Stimulated activated CD8-positive, alpha-beta memory T cell treated with anti-CD3 and anti-CD28 coated beads, Interleukin-15, amount 100 ng/mL, for 4 hours (primary cell): ENCODE data around the gene UXS1.
A peak's percentile ranks its signal among the peaks of the same experiment; 100 is the strongest.
"Not testable (repeated sequence)": the region's sequence is repeated elsewhere in the genome, so short reads cannot be mapped to it uniquely, and the experiment has no call there.

ENCODE experiments used
- DNase-seq, 2 donors: peaks; one replicate each; pipeline ENCODE4 v3.0.0-alpha.2; 2020; ENCODE audit warnings: low read depth in 2 of 2

UXS1 gene

DNA sequence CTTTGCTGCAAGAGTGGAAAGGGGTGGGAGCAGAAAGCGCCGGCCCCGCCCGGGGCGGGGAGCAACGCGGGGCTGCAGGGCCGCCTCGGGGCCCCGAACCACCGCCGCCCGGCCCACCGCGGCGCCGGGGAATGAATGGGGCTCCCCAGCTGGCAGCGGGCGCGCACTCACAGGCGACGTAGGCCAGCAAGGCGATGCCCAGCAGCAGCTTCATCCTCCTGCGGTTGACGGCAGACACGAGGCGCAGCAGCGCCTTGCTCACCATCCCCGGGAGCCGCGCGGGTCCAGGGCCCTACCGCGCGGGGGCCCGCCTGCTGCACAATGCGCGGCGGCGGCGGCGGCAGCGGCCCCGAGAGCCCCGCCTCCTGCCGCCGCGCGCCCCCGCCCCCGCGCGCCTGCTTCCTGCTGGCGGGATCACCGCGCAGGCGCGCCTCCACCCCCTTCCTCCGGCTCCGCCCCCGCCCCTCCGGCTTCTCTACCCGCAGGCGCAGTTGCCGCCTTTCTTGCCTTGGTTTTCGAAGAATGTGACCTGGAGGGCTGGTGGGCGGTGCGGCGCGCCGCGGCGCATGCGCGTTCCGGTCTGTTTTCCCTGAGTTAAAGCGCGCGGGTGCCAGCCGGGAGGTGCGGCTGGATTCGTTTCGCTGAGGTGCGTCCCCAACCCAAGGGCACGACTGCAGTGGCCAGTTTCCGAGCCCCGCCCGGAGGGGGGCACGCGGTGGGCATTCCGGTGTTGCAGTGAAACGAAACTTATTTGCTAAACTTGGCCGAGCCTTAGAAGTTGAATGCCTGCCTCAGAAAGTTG is at the start of gene UXS1:
UXS1 (minus strand) TSS at position 325 of the 802 bp plus-strand sequence; CDS start at position 265, 60 bp downstream.
- peak; percentile 97 to 98 for DNase-seq

DNA sequence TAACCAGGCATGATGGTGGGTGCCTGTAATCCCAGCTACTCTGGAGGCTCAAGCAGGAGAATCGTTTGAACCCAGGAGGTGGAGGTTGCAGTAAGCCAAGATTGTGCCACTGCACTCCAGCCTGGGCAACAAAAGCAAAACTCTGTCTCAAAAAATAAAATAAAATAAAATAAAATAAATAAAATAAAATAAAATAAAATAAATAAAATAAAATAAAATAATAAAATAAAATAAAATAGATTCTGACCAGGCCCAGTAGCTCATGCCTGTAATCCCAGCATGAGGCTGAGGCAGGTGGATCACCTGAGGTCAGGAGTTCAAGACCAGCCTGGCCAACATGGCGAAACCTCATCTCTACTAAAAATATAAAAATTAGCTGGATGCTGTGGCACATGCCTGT is 45.4 kb upstream of the UXS1 start:
- DNase-seq, result not testable (repeated sequence)

DNA sequence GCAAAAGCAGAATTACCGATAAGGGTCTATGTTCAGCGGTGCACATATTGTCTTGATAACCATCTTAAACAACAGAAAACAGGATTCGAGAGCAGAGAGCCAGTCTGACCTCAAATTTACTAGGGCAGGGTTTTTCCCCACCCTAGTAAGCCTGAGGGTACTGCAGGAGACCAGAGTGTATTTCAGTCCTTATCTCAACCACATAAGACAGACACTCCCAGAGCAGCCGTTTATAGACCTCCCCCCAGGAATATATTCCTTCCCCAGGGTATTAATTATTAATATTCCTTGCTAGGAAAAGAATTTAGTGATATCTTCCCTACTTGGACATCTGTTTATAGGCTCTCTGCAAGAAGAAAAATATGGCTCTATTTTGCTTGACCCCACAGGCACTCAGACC is 41.3 kb upstream of the UXS1 start:
- DNase-seq, result not testable (repeated sequence)

DNA sequence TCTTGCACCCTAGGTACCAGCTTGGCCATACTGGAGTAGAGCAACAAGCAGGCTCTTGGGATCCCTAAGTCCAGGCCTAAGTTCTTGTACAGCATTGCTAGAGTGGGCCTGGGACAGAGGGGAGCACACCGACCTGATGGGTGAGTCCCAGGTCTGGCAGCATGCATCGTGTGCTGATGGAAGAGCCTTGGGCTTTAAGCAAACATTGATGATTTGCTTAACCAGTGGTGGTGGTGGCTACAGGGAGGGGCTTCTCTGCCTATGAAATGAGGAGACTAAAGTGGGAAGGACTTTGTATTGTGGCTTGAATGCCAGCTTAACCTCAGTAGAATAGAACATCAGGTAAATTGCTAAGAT is 39.2 kb upstream of the UXS1 start:
- no peak for DNase-seq

DNA sequence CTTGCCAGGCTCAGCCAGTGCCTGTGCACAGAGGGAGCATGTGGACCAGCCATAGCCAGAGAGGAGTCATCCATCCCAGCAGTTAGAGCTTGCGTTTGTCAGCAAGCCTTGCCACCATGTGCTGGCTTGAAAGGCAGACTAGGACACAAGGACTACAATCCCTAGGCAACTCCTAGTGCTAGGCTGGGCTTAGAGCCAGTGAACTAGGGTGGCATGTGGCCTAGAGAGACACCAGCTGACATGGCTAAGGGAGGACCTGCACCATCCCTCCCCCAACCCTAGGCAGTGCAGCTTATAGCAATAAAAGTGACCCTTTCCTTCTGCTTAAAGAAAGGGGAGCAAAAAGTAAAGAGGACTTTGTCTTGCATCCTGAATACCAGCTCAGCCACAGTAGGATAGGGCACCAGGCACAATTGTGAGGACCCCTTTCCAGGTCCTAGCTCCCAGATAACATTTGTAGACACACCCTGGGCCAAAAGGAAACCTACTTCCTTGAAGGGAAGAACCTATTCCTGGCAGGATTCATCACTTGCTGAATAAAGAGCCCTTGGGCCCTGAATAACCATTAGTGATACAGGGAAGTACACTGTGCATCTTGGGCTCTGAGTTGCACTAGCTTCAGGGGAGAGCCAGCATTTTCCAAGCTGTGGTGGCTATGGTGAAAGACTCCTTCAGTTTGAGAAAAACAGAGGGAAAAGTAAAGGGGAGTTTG is 38.7 kb upstream of the UXS1 start:
- no peak for DNase-seq

DNA sequence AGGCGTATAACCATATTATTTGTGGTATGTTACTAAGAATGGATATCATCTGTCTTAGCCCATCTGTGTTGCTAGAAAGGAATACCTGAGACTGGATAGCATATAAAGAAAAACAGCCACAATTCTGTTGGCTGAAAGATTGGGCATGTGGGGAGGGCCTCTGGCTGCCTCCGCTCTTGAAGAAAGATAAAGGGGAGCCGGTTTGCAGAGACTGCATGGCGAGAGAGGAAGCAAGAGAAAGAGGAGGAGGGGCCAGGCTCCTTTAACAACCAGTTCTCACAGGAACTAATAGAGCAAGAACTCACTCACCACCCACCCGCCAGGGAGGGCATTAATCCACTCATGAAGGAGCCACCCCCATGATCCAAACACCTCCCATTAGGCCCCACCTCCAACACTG is 29.2 kb upstream of the UXS1 start:
- no peak for DNase-seq

DNA sequence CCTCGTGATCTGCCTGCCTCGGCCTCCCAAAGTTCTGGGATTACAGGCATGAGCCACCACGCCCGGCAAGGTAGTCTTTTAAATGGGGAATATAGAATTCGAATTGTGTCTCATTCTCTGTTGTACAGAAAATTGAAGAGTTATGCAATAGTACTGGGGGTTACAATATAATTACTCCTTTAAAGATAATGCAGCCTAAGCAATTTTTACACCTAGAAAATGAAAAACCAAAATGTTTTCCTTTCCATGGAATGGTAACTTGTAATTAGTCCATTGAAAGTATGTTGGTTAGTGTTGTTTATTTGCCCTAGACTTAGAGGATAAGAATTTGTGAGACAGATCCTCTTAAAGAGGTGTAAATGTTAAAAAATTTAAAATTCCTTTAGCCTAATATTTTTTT is 28.0 kb upstream of the UXS1 start:
- DNase-seq, result not testable (repeated sequence)

DNA sequence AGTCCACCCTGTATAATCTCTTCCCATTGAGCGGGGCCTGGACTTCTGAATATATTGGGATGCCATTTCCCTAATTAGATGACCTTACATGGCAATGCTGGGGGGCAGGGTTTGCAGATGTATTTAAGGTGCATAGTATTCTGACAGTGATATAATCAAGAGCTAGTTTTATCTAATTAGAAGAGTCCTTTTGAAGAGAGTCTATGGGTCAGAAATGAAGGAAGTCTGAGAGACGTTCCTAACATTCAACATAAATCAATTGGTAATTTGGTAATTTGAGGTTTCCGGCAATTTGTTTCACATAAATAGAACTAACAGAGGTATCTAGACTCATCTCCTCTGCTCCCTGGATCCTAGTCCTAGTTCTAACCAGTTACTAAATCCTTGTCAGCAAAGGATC is 25.7 kb upstream of the UXS1 start:
- no peak for DNase-seq

DNA sequence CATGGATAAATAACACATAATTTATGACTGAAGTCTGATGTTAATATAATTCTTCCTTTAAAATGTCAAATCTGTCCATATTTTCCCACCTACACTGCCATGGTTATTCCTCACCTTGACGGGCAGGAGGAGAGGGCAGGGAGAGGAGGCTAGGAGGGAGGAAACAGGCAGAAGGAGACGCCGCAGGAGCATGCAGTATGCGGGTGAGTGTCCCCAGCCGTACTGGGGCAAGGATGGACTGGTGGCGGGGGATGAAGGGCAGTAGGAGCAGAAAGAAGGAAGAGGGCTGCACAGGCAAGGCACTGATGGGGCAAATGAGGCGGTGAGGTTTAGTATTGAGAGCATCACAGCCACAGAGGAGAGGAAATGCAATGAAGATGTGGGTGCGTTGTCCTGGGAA is 25.1 kb upstream of the UXS1 start:
- not testable (repeated sequence) for DNase-seq

DNA sequence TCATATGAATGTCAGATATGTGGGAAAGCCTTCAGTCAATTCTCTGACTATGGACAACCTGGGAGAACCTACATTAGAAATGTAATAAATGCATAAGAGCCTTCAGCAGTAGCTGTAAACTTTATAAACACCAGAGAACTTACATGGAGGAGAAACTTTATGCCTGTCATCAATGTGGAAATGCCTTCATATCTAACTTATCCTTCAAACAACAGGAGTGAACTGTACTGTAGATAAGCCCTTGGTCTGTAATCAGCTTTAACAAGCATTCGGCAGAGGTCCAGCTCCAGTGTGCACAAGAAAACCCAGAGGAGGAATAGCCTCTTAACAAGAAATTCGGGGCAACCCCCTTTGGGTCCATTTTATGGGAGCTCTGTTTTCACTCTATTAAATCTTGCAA is 14.8 kb upstream of the UXS1 start:
- no peak for DNase-seq

DNA sequence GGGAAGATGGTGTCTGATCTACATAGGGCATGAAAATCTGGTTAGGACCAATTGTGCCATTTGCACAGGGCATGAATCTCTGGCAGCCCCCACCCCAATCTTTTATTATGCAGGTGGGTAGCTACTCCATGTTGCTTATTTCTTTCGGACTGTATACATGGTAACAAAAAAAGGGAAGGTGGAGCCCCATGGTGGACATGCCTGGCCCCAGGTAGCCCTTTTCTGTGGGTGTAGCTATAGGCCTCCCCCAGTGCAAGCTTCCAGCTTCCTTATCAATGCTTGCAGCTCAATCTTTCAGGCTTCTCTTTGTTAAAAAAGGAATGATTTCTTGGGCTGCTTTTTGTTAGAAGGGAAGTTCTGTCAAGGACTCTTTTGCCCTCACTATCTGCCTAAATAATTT is 14.3 kb upstream of the UXS1 start:
- DNase-seq, result no peak

DNA sequence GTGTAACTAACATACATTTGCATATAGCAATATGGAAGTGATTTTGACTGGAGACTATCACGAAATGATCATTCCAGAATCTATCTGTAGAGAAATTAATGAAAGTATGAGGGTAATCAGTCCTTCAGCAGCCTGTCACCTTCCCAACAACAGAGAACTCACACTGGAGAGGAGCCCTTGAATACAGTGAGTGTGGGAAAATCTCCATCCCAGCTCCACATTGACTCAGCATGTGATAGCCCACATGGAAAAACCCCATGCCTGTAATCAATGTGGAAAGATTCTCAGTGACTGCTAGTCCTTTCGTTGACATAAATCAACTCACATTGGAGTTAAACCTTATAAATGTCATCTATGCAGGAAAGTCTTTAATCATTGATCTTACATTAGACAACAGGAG is 13.1 kb upstream of the UXS1 start:
- DNase-seq, result no peak

DNA sequence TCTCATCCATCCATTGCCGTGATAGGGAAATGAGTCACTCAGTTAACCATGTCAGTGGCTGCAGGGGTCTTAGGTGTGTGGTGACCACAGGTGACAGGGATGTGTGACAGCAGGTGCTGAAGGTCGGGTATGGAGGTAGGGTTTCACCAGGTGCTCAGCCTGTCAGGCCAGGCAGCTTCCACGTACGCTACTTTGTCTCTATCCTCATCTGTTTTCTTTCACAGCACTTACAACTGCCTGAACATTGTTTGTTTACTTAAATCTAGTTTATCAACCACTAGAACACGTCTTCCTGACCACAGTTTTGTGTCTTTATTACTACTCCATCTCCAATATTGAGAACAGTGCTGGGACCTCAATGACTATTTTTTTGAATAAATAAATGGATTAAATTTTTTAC is 11.4 kb upstream of the UXS1 start:
- DNase-seq, result no peak

DNA sequence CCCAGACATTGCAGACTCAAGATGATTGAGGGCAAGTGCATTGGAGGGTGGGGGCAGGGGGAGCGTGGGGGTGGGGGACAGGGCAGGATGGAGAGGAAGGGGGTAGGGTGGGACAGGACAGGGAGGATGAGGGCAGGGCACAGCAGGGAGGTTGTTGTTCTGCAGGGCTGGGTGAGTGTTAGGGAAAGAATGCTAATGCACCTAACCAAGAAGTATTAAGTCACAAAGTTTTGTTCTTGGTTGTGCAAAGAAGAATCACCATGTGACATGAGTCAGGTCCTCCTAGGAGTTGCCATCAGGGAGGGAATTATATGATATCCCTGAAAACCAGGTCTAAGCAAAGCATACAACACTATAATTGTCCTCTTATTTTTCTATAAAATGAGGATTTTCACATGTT is 10.4 kb upstream of the UXS1 start:
- not testable (repeated sequence) for DNase-seq

DNA sequence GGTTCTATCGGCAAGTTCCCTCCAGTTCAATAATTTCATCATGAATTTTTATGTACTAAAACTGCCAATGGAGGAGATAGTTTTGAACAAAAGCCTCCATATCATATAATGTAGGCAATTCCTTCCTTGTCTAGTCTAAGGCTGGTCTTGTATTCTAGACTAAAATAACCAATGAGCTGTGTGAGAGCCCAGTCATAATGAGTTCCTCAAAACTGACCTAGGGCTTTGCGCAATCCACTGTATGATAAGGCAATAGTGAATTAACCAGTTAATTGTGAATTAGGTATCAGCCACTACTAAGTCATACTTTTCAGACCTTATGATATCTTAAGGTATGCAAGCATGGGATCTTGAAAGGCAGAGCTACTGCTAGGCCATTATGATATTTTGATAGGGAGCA is 7.6 kb upstream of the UXS1 start:
- DNase-seq, result no peak

DNA sequence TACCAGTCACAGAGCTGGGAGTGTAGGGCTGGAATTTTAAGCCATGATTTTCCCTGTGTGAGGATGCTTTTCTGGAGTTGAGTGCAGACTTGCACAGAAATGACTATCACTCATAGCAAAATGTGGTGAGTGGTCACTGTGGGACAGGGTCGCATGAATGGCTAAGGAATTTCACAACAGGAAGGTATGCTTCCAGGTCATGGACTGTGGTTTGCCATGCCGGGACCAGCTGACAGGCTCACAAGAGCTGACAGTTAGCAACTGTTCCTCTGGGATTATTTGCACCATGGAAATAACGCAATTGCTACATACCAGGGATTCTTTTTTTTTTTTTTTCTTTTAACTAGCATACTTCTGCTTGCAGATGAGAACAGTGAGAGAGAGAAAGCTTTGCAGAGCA is 3.8 kb upstream of the UXS1 start:
- no peak for DNase-seq

DNA sequence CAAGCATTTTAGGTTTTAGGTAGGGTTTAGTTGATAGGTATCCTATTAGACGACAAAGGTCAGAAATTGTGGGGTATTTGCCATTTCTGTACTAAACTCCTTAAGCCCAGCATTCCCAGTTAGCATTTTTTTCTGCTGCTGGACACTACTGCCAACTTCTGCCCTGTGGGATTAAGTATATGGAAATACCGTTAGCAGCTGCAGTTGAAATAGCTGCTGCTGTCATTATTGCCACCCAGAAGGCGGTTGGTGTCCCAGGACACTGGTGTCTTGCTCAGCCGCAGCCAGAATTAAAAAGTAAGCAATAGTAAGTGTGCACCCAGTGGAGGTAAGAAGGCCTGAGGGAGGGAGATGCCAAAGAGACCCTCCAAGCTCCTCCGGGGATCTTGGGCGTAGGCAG is 1.9 kb upstream of the UXS1 start:
- DNase-seq, result no peak

DNA sequence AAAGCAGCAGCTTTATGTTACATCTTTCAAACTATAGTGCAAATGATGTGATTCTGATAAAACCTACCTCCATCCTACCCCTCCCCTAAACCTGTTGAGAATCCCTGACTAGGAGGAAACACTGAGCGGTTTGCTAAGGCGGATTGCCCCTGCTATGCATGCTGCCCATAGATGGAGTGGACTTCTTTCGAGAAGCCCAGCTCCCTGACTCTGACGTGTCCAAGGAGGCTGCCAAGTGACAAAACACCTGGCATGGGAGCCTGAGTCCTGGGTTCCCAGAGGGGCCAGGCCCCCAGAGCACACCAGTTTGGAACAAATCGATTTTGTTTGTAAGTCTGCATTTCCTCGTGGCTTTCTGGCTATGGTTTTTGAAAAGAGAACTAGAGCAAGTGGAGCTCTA is 1.4 kb upstream of the UXS1 start:
- no peak for DNase-seq

DNA sequence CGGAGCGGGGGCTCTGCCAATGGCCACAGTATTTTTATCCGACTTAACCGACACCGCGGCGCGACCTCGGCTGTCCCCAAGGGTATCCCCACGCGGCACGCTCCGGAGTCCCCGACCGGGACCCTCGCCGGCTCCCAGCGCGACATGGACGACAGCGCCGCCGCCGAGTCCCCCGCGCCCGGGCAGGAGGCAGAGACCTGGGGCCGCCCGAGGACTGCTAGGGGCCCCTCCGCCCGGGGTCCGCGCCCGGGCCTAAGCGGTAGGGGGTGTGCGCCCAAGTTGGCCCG is 468 bp downstream of the UXS1 start:
- no peak for DNase-seq

DNA sequence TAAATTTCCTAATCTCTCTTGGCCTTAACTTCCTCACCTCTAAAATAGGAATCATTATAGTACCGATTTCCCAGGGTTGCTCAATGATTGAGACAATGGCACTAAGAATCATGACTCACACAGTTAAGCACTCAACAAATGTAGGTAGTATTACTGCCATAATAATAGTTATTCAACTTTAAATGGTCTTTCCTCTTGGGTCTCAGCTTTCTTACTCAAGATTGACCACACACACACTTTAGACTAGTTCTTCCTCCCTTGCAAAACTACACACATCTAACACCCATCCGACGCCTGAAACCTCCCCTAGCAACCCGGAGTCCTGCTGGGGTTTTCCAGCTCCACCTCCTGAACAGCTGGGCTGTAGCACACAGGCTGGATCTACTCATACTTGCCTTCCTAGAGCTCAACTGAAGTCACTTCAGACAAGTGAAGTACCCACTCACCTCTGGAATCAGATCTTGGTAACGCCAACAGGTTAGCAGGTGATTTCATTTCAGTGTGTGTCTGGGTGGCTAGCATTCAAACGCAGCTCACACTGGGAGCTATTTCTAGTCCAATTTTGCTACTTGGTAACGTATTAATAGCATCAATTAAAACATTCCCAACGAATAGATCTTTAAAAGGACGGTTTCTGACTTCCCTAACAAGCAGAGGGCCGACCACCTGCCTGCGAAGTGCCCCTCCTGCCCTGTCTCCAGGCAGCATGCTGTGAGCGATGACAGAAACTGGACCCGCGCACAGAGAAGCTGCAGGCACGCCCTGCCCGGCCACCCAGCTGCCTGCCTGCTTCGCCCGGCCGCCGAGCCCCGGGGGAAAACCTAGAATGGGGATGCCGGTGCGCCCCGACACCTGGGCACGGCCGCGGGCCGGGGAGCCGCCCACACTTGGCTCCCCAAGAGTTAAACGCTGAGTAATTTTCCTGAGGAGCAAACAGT is 1.1 kb downstream of the UXS1 start:
- peak; percentile 23 to 30 for DNase-seq

DNA sequence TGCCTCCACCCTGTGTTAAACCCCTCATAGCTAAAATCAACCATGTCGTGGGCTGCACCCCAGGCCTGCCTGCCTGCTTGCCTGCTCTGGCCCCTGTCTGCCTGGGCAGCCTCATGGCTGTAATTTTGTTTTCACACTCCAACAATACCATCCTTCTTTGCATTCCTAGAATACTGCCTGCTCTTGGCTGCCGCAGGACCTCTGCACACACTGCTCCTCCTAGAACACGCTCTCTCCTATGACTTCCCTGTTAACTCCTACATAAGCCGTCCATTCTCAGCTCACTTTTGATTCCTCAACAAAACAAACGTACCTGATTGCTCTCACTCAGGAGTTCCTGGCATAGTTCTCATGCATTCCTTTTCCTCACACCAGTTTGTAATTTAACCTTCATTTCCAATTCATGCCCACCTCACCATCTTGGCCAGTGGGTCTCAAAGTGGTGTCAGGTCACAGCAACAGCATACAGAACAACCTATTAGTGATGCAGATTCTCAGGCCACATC is 2.5 kb downstream of the UXS1 start:
- no peak for DNase-seq

DNA sequence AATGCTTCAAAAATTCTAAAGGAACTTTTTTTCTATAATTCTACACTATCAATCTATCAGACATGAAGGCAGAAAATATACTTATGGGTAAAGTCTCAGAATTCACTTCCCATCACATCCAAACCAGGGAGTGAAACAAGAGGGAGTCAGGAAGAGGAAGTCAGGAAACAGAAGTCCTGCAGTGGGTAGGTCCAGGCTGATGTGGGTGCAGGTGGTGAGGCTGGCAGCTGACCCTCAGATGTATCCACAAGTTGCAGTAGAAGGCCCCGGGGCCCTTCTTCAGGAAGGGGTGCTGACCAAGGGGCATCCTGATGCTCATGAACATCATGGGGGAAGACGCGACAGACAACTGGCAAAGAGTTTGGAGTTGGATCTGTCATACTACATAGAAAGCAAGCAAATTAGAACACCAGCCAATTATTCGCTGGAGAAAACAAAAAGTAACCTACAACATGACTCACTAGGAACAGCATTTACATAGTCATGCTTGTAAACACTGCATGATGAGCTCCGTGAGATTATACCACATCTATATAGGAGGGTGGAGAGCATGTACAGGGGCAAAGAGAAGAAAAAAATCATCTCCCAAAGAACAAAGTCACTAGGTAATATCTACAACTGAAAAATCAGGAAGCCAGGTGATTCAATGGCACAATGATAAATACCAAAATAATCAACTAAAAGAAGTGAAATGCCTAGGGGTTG is 4.2 kb downstream of the UXS1 start:
- no peak for DNase-seq
